Fibroblast of skin of back (primary cell): ENCODE measurements around the gene RPS6KA5.

Experiments used
- DNase-seq: peaks from one replicate; pipeline ENCODE4 v3.0.0-alpha.2; 2013

The RPS6KA5 gene

DNA sequence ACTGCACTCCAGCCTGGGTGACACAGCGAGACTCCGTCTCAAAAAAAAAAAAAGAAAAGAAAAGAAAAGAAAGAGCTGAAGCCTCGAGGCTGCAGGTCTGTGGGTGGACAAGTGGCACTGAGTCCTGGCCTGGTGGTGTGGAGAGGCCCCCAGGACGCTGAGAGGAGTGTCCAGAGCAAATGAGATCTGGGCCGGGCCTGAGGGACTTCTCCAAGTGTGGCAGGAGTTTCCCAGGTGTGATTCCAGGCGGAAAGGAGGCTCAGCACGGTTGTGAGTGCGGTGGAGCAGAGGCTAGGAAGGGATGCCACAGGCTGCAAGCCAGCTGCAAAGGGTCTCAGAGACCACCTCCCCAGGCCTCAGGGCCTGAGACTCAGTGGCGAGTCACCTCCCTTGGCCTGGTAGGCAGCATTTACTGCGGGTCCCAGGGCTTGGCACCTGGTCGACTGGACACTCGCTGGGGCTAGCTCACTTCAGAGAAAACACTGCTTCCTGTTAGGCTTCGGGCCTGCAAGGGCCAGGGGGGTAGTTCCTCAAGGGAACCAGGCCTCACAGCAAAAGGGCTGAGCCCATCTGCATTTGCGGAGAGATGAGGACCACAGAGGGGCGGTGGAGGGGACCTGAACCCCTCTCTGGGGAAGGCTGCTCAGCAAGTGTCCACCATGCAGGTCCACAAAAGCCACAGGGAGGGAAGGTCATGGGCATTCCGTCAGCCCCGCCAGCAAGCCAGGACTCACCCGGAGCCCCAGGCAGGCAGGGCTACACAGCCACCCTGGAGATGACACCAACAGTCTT, 256.0 kb downstream of the RPS6KA5 start:
- no peak for DNase-seq

DNA sequence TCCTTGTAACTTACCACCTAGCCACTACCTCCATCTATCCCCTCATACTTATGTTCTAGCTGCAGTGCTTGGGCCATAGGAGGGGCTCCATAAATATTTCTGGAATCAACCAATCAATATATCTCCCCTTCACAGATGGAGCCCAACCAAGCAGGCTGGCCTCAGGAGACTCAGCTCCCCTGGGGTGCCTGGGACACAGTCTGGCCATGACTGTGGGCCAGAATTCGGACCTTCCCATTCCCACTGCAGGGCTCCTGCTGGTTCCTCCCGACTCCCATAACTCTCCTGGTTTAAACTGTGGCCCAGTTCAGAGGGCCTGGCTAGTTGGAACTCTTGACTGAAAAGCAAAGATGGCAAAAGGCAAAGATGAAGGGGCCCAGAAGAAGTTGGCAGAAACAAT, 257.2 kb downstream of the RPS6KA5 start:
- no peak for DNase-seq

DNA sequence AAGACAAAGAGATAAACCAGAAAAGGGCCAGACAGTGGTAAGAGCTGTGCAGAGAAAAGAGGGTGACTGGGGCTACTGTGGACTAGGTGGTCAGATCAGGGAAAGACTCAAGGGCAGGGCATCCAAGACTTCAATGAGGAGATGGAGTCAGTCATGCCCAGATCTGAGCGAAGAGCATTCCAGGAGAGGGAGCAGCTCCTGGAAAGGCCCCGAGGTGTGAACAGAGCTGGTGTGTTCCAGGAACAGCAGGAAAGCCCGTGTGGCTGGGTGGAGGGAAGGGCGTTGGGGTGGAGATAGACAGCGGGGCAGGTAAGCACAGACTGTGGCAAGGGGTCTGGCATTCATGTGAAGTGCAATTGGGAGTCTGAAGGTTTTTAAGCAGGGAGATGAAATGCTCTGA, 261.0 kb downstream of the RPS6KA5 start:
- DNase-seq: no peak

DNA sequence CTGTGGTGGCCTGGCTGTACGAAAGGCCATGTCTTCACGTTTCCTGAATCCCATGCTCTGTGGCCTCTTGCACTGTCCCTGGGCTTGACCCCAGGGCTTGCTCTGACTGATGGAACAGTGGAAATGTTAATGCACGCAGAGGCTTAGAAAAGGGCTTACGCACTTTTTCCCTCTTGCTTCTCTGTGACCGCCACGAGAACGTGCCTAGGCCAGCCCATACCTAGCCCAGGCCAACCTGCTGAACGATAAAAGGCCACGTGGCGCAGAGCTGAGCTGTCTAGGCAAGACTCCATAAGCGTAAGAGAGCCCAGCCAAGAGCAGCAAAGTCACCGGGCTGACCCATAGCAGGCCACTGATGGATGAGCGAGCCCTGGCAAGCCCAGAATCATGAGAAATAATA, 262.5 kb downstream of the RPS6KA5 start:
- no peak for DNase-seq
